Kidney (tissue), 14 donors: ENCODE results near the gene DEFB121. TPM values are rescaled to one million over a fixed set of nuclear protein-coding genes. Genes with fewer than 3 reads are reported as not detected.

Experiments used
- DNase-seq, 5 donors: peaks; one replicate each; pipeline ENCODE4 v3.0.0-alpha.2; 2013 to 2020
- FAIRE-seq: peaks from 2 replicates; lab custom pipeline; 2012; peaks lifted over from hg19 to GRCh38; lab: Jason Lieb, UNC
- H3K27ac ChIP-seq, 2 donors: one replicate each; pipeline ENCODE4 v1.7.0; 2013; ENCODE audit warnings: low read depth in 2 of 2, low read length in 2 of 2, inconsistent platforms in 1 of 2
- H3K27me3 ChIP-seq: one replicate; pipeline ENCODE4 v1.7.1; 2013; ENCODE audit warnings: low read length, inconsistent platforms; ENCODE audit not compliant: control insufficient read depth, insufficient read depth
- H3K36me3 ChIP-seq, 3 donors: one replicate each; pipeline versions ENCODE4 v1.7.0 to v1.7.1; 2013; ENCODE audit warnings: low read length in 3 of 3, control low read depth in 1 of 3, inconsistent platforms in 1 of 3; ENCODE audit not compliant: insufficient read depth in 3 of 3, control insufficient read depth in 2 of 3
- H3K4me1 ChIP-seq, 3 donors: one replicate each; pipeline versions ENCODE4 v1.7.0 to v1.7.1; 2013; ENCODE audit warnings: low read length in 3 of 3, inconsistent platforms in 1 of 3, low read depth in 1 of 3; ENCODE audit not compliant: control insufficient read depth in 2 of 3, insufficient read depth in 2 of 3
- H3K4me3 ChIP-seq, 3 donors: one replicate each; pipeline versions ENCODE4 v1.7.0 to v1.8.1; 2013; ENCODE audit warnings: low read length in 3 of 3, control low read depth in 1 of 3, inconsistent platforms in 1 of 3
- H3K9ac ChIP-seq, 3 donors: one replicate each; pipeline versions ENCODE4 v1.7.0 to v1.7.1; 2013; ENCODE audit warnings: low read length in 3 of 3, control low read depth in 1 of 3, inconsistent platforms in 1 of 3
- H3K9me3 ChIP-seq, 3 donors: one replicate each; pipeline versions ENCODE4 v1.7.0 to v1.7.1; 2013; ENCODE audit warnings: low read length in 3 of 3, control low read depth in 1 of 3, inconsistent platforms in 1 of 3; ENCODE audit not compliant: control insufficient read depth in 2 of 3, insufficient read depth in 1 of 3
- intact Hi-C: fragments of 100-400 bp; cut with DNase I; formaldehyde crosslinking; loops from one replicate; pipeline ENCODE4 v1.11.1; 2022
- polyA plus RNA-seq: library from polyadenylated mRNA; stranded (reverse); fragments of 350-450 nt; fragmentation: Illumina TruSeq; extraction: RNeasy Lipid Tissue Mini Kit (QIAGEN cat#74804); gene quantifications from one replicate; pipeline ENCODE4 v1.2.3, GENCODE V29; 2014; ENCODE audit warnings: low read depth, low replicate concordance; ENCODE audit not compliant: insufficient read depth
- total RNA-seq: library from RNA; stranded (reverse); fragmentation: NEBNext Ultra II Directional; extraction: Animal tissue kit (Norgen Biotek cat#: 25700); gene quantifications from one replicate; pipeline ENCODE4 v1.2.1, GENCODE V29; 2021
- TF ChIP-seq, protein P1 (sequence below): IDR thresholded peaks from 3 replicates; pipeline ENCODE4 v1.5.1; 2012; ENCODE audit warnings: mild to moderate bottlenecking, moderate library complexity, borderline replicate concordance; ENCODE audit not compliant: insufficient read depth; ENCODE audit errors: extremely low read depth
- donor health status: control.
- donor health status: control.
- donor health status: control.
- donor health status: control.
- donor health status: control.
- donor health status: DM: yes; HTN: yes; CAD: no.
- donor health status: Normal renal cell carcinoma (clear cell type).

Gene DEFB121
- total and polyA plus RNA-seq, 2 donors from 2014 or later = not detected

DNA sequence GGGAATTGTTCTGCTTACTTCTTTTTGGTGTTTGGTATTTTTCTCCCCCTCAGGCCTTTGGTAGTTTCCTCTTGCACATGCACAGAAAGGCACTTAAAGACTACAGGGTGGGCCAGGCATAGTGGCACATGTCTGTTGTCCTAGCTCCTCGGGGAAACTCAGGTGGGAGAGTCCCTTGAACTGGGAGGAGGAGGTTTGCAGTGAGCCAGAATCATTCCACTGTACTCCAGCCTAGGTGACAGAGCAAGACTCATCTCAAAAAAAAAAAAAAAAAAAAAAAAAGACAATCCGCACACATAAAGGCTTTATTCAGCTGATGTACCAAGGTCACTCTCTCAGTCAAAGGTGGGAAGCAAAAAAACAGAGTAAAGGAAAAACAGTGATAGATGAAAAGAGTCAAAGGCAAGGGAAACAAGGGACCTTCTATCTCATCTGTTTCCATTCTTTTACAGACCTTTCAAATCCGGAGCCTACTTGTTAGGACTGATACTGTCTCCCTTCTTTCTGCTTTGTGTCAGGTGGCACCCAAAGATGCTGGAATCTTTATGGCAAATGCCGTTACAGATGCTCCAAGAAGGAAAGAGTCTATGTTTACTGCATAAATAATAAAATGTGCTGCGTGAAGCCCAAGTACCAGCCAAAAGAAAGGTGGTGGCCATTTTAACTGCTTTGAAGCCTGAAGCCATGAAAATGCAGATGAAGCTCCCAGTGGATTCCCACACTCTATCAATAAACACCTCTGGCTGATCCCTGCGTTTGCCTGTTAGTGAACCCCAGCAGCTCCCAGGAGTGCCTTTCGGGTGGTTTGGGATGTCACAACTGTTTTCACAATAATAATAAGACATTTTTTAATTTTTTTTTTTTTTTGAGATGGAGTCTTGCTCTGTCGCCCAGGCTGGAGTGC lies 43.7 kb upstream of the DEFB121 start:
- Histone ChIP-seq H3K9me3 (peaks cover 0 to 5% (median 0%) of the 10 kb centered on the region in 3 donors), H3K36me3 (no peaks in the 10 kb centered on the region), H3K27me3 (no peaks in the 10 kb centered on the region), H3K27ac (no peak overlapping the region), H3K4me3 (no peak overlapping the region), H3K9ac (no peak overlapping the region), H3K4me1 (no peaks in the 10 kb centered on the region)
- DNase-seq = no peak
- FAIRE-seq = no peak
- intact Hi-C loops = no loop called here
- TF ChIP-seq, protein P1, sequence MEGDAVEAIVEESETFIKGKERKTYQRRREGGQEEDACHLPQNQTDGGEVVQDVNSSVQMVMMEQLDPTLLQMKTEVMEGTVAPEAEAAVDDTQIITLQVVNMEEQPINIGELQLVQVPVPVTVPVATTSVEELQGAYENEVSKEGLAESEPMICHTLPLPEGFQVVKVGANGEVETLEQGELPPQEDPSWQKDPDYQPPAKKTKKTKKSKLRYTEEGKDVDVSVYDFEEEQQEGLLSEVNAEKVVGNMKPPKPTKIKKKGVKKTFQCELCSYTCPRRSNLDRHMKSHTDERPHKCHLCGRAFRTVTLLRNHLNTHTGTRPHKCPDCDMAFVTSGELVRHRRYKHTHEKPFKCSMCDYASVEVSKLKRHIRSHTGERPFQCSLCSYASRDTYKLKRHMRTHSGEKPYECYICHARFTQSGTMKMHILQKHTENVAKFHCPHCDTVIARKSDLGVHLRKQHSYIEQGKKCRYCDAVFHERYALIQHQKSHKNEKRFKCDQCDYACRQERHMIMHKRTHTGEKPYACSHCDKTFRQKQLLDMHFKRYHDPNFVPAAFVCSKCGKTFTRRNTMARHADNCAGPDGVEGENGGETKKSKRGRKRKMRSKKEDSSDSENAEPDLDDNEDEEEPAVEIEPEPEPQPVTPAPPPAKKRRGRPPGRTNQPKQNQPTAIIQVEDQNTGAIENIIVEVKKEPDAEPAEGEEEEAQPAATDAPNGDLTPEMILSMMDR = no peak

DNA sequence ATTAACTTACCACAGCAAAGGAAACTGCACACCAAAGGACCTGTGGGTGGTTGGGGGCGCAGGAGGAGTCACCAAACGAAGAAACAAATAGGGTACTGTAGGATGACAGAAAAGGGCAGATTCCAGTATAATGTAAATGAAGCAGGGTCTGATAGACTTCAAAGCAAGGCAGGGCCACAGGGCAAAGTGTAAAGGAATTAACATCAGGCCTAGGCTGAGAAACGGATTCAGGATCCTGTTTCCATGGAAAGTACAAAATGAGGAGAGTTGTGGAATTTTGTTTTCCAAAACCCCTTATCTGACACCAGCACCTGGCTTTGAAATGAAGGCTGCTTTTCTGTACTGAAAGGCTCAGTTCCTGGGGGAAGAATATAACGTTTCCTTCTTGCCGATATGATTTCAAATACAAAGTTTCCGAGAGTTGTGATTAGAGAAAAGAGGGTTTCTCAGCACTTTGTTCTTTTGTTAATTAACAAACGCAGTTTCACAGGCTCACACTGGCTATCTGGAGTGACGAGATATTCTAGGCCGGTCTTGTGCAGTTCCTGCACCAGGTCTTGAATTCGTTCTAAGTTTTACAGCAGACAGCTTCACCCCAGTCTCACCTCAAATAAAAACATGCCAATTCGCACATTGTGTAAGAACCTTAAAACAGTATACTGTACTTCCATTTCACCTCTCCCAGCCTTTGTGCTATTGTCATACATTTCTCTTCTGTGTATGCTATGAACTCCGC lies 40.2 kb upstream of the DEFB121 start:
- intact Hi-C loops = no loop called here

DNA sequence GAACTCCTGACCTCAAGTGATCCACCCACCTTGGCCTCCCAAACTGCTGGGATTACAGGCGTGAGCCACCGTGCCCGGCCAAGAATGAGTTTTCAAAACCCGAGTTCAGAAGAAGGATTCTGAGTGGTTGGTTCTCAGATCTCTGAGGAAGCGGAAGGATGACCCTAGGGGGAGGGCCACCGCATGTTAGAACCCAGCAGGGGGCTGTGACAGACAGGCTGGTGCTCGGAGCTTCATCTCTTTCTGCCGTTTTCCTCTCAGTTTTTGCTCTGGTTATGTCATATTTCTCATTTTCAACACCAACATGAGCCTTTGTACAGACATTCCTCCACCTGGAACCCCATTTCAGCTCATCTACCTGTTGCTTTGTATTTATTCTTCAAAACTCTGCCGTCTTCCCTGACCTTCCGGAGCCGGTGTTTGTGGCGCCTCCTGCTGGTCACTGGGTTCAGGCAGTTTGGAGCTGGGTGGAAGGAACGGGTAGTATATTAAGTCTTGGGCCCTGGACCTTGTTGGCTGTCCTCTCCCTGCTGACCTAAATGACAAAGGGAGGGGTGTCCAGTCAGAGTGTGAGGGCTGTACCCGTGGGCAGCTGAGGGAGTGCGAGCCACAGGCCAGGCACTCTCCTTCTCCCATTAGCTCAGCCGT lies 34.1 kb upstream of the DEFB121 start, which contains the start of gene DEFB123:
Gene DEFB123, plus strand, starts transcription at position 621 of the 648 bp plus-strand sequence. CDS start 67 bp downstream, outside the sequence.
- no peak within 1 kb of the TSS for H3K27ac ChIP-seq
- H3K36me3 ChIP-seq = no peaks in the 10 kb centered on the region
- no peaks in the 10 kb centered on the region for H3K4me1 ChIP-seq
- no peaks in the 10 kb centered on the region for H3K27me3 ChIP-seq
- H3K9me3 ChIP-seq = no peaks in the 10 kb centered on the region
- intact Hi-C loops = no loop called here
- DNase-seq (no peak), FAIRE-seq (no peak)
- H3K9ac ChIP-seq = no peak within 1 kb of the TSS
- no peak within 1 kb of the TSS for H3K4me3 ChIP-seq
- TF ChIP-seq, protein P1 = no peak

More for the DNA sequence above, 40.2 kb upstream of the DEFB121 start:
- H3K27ac ChIP-seq = no peak overlapping the region
- H3K4me1 ChIP-seq = no peaks in the 10 kb centered on the region
- peaks cover 0 to 5% (median 0%) of the 10 kb centered on the region in 3 donors for H3K9me3 ChIP-seq
- TF ChIP-seq, protein P1 = no peak
- no peaks in the 10 kb centered on the region for H3K36me3 ChIP-seq
- no peak overlapping the region for H3K4me3 ChIP-seq
- DNase-seq (no peak), FAIRE-seq (no peak)
- no peak overlapping the region for H3K9ac ChIP-seq
- H3K27me3 ChIP-seq = no peaks in the 10 kb centered on the region
